ENCODE results near the gene MACF1. TPM values are rescaled to one million over a fixed set of nuclear protein-coding genes. Genes with fewer than 3 reads are reported as not detected.
"Not testable (repeated sequence)": the region's sequence is repeated elsewhere in the genome, so short reads cannot be mapped to it uniquely, and the experiment has no call there.

Gene MACF1
- total RNA-seq, 2 donors from 2014 or later: 214 to 251 TPM

GRCh38 chr1:39498821-39499220, 294.3 kb downstream of the MACF1 start:
- H3K4me1 Mint-ChIP-seq; H3K36me3 ChIP-seq (ENCODE audit: control insufficient read depth, insufficient read depth, low read length); H3K27ac ChIP-seq (ENCODE audit: low read depth, low read length); H3K4me3 ChIP-seq (ENCODE audit: low read length); H3K4me3 Mint-ChIP-seq; H3K9me3 Mint-ChIP-seq; H3K9ac ChIP-seq (ENCODE audit: extremely low read depth, low read length, poor library complexity, severe bottlenecking); H3K27me3 ChIP-seq (ENCODE audit: control insufficient read depth, insufficient read depth, low read length, poor library complexity, severe bottlenecking); H3K9me3 ChIP-seq (ENCODE audit: control insufficient read depth, low read length); DNase-seq; H3K4me1 ChIP-seq (ENCODE audit: control insufficient read depth, insufficient read depth, low read length); H3K36me3 Mint-ChIP-seq (ENCODE audit: low read depth); H3K27ac Mint-ChIP-seq: not testable (repeated sequence)
- WGBS, 2 experiments (ENCODE audit: insufficient coverage in 1 of 2, insufficient read length in 1 of 2): 86% methylated on average over 11 of the region's 15 CpGs; no CpG with 5 or more reads in 1 of the 2 experiments
- H3K27me3 Mint-ChIP-seq (ENCODE audit: insufficient read depth): peaks cover 38% of the 10 kb centered on the region

- peaks cover 30% of the 10 kb centered on the region for H3K27me3 Mint-ChIP-seq (ENCODE audit: insufficient read depth)
- H3K4me3 Mint-ChIP-seq: no peak overlapping the region
- H3K36me3 ChIP-seq (ENCODE audit: control insufficient read depth, insufficient read depth, low read length): no peaks in the 10 kb centered on the region
- H3K4me3 ChIP-seq (ENCODE audit: low read length): no peak overlapping the region
- peaks cover 3% of the 10 kb centered on the region for H3K9me3 Mint-ChIP-seq
- no peak for TF ChIP-seq CTCF (conservative IDR thresholded peaks at IDR 0.05)
- H3K4me1 Mint-ChIP-seq: peaks cover 3% of the 10 kb centered on the region
- no peak overlapping the region for H3K9ac ChIP-seq (ENCODE audit: extremely low read depth, low read length, poor library complexity, severe bottlenecking)
- H3K4me1 ChIP-seq (ENCODE audit: control insufficient read depth, insufficient read depth, low read length): no peaks in the 10 kb centered on the region
- no peak overlapping the region for H3K27ac Mint-ChIP-seq
- 90 to 94% methylated on average over 4 to 5 of the region's 5 CpGs for WGBS, 2 experiments (ENCODE audit: insufficient coverage in 1 of 2, insufficient read length in 1 of 2)
- H3K27ac ChIP-seq (ENCODE audit: low read depth, low read length): no peak overlapping the region
- peaks cover 6% of the 10 kb centered on the region for H3K9me3 ChIP-seq (ENCODE audit: control insufficient read depth, low read length)
- peaks cover under 1% of the 10 kb centered on the region for H3K27me3 ChIP-seq (ENCODE audit: control insufficient read depth, insufficient read depth, low read length, poor library complexity, severe bottlenecking)
- no peak for DNase-seq
- no peaks in the 10 kb centered on the region for H3K36me3 Mint-ChIP-seq (ENCODE audit: low read depth)
These were observed 295.2 kb downstream of the MACF1 start for GRCh38 chr1:39499668-39500067.

- Mint-ChIP-seq H3K9me3 (peaks cover 3% of the 10 kb centered on the region), H3K36me3 (ENCODE audit: low read depth) (no peaks in the 10 kb centered on the region), H3K27ac (no peak overlapping the region), H3K27me3 (ENCODE audit: insufficient read depth) (peaks cover 26% of the 10 kb centered on the region), H3K4me1 (peaks cover 3% of the 10 kb centered on the region), H3K4me3 (no peak overlapping the region)
- H3K9ac ChIP-seq (ENCODE audit: extremely low read depth, low read length, poor library complexity, severe bottlenecking): no peak overlapping the region
- WGBS, 2 experiments (ENCODE audit: insufficient coverage in 1 of 2, insufficient read length in 1 of 2): 86 to 92% methylated on average over 4 of the region's 4 CpGs
- H3K27ac ChIP-seq (ENCODE audit: low read depth, low read length): no peak overlapping the region
- no peak for DNase-seq
- TF ChIP-seq CTCF (conservative IDR thresholded peaks at IDR 0.05): no peak
- H3K27me3 ChIP-seq (ENCODE audit: control insufficient read depth, insufficient read depth, low read length, poor library complexity, severe bottlenecking): no peaks in the 10 kb centered on the region
- H3K9me3 ChIP-seq (ENCODE audit: control insufficient read depth, low read length): peaks cover 6% of the 10 kb centered on the region
- H3K36me3 ChIP-seq (ENCODE audit: control insufficient read depth, insufficient read depth, low read length): no peaks in the 10 kb centered on the region
- no peak overlapping the region for H3K4me3 ChIP-seq (ENCODE audit: low read length)
- no peaks in the 10 kb centered on the region for H3K4me1 ChIP-seq (ENCODE audit: control insufficient read depth, insufficient read depth, low read length)
These were observed 296.4 kb downstream of the MACF1 start for GRCh38 chr1:39500862-39501389.

GRCh38 chr1:39501666-39502065, 297.2 kb downstream of the MACF1 start:
- Histone ChIP-seq H3K27me3 (ENCODE audit: control insufficient read depth, insufficient read depth, low read length, poor library complexity, severe bottlenecking) (no peaks in the 10 kb centered on the region), H3K4me1 (ENCODE audit: control insufficient read depth, insufficient read depth, low read length) (peaks cover under 1% of the 10 kb centered on the region), H3K9ac (ENCODE audit: extremely low read depth, low read length, poor library complexity, severe bottlenecking) (no peak overlapping the region), H3K9me3 (ENCODE audit: control insufficient read depth, low read length) (peaks cover 6% of the 10 kb centered on the region), H3K36me3 (ENCODE audit: control insufficient read depth, insufficient read depth, low read length) (no peaks in the 10 kb centered on the region), H3K27ac (ENCODE audit: low read depth, low read length) (no peak overlapping the region), H3K4me3 (ENCODE audit: low read length) (no peak overlapping the region)
- no peak for TF ChIP-seq CTCF (conservative IDR thresholded peaks at IDR 0.05)
- peaks cover 7% of the 10 kb centered on the region for H3K4me1 Mint-ChIP-seq
- H3K4me3 Mint-ChIP-seq: no peak overlapping the region
- WGBS, 2 experiments (ENCODE audit: insufficient coverage in 1 of 2, insufficient read length in 1 of 2): 78% methylated on average over 5 of the region's 5 CpGs; no CpG with 5 or more reads in 1 of the 2 experiments
- H3K36me3 Mint-ChIP-seq (ENCODE audit: low read depth): no peaks in the 10 kb centered on the region
- H3K27me3 Mint-ChIP-seq (ENCODE audit: insufficient read depth): peaks cover 22% of the 10 kb centered on the region
- H3K27ac Mint-ChIP-seq: no peak overlapping the region
- H3K9me3 Mint-ChIP-seq: peaks cover 3% of the 10 kb centered on the region
- DNase-seq: no peak

GRCh38 chr1:39504436-39504835, 299.9 kb downstream of the MACF1 start:
- not testable (repeated sequence) for H3K36me3 ChIP-seq (ENCODE audit: control insufficient read depth, insufficient read depth, low read length); H3K27me3 ChIP-seq (ENCODE audit: control insufficient read depth, insufficient read depth, low read length, poor library complexity, severe bottlenecking); H3K4me3 ChIP-seq (ENCODE audit: low read length); H3K4me1 ChIP-seq (ENCODE audit: control insufficient read depth, insufficient read depth, low read length); H3K9ac ChIP-seq (ENCODE audit: extremely low read depth, low read length, poor library complexity, severe bottlenecking); H3K9me3 Mint-ChIP-seq; H3K27ac Mint-ChIP-seq; H3K27ac ChIP-seq (ENCODE audit: low read depth, low read length); H3K9me3 ChIP-seq (ENCODE audit: control insufficient read depth, low read length); DNase-seq; H3K36me3 Mint-ChIP-seq (ENCODE audit: low read depth); H3K4me3 Mint-ChIP-seq
- peaks cover 22% of the 10 kb centered on the region for H3K27me3 Mint-ChIP-seq (ENCODE audit: insufficient read depth)
- WGBS, 2 experiments (ENCODE audit: insufficient coverage in 1 of 2, insufficient read length in 1 of 2): 95 to 98% methylated on average over 6 to 8 of the region's 9 CpGs
- peaks cover 19% of the 10 kb centered on the region for H3K4me1 Mint-ChIP-seq
